Inflammatory macrophage (primary cell): ENCODE results near the gene CAD.

Experiments used
- DNase-seq, 2 donors: peaks; one replicate each; pipeline ENCODE4 v3.0.0-alpha.2; 2020 to 2022

Gene CAD

DNA sequence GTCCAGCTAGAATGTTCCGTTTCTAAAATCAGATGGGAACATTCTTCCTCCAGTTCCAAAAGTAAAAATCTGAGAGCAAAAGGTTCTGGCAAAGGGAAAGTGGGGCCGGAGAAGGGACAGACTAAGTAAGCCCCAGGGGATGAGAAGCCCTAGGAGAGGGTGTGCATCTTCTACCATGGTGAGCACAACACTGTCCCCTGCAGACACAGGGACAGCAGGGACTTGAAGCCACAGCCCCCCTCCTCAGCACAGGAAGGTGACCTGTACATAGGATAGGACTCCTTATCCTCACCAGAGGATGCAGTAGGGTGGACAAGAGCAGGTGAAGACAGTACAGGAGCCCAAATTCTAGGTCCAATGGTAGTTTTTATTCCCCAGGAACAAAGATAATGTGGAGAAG is 17.9 kb upstream of the CAD start:
- no peak for DNase-seq

- DNase-seq = no peak
Measured at GRCh38 chr2:27201675-27202074, 15.5 kb upstream of the CAD start.

GRCh38 chr2:27202854-27203253 is 14.3 kb upstream of the CAD start:
- DNase-seq = peak; percentile 88 to 95

DNA sequence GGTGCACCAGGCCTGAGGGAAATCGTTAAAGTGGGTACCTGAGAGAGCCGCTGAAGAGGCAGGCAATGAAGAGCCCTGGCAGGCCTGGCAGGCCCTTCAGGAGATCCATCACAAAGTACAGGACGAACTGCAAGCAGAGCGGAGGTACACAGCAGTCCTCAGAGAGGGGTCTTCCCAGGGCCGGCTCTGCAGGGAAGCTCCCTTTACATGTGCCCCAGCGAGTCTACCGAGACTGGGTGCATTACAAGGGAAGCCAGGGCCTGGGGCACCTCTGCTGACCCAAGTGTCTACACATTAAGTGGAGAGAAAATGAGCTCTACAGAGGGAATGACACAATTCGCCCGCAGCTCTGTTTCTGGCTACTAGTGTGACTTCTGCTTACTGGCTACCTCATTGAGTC is 13.4 kb upstream of the CAD start:
- DNase-seq = peak in 1 of 2 donors; percentile 17

GRCh38 chr2:27204566-27204965 is 12.6 kb upstream of the CAD start:
- no peak for DNase-seq

DNA sequence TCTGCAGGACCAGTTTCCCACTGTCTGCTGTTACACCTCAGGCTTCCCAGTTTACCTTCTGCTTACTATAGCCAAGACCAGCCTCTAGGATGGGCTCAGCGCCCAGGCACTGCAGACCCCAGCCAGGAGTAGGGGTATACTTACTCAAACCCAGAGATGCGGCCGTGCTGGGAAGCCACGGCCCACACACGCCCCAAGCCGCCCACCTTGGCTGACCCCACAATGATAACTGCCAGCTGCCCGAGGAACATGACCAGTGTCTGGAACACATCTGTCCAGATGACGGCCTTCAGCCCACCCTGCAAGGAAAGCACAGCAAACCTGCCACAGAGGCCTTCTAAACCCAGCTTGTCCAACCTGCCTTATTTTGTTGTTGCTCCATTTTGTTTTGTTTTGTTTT is 12.0 kb upstream of the CAD start:
- DNase-seq = no peak

- no peak for DNase-seq
Measured at GRCh38 chr2:27206346-27206745, 10.8 kb upstream of the CAD start.

DNA sequence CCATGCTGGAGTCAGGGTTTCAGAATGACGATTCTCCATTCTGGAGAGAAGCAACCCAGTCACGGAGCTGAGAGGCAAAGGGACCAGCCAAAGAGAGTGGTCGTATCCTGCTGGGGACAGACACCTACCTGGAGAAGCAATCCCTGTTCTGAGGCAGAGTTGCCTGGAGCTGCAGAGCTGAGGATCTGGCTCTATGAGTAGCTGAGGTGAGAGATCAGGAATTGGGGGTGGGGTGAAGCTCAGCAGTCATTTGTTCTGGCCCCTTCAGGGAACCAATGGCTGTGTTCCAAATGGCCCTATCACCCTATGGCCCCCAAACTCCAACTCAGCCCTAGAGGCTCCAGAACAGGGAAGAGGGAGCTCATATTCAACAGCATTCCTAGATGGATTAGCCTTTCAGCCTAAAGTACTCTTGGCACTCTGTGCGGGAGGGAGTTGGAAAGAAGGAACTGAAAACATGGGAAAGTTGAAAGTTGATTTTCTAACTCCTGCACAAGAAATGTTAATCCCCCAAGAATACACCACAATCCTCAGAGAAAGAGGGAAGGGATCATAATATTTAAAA is 8.6 kb upstream of the CAD start:
- DNase-seq = no peak

- no peak for DNase-seq
Measured at GRCh38 chr2:27209621-27210401, 7.4 kb upstream of the CAD start.

DNA sequence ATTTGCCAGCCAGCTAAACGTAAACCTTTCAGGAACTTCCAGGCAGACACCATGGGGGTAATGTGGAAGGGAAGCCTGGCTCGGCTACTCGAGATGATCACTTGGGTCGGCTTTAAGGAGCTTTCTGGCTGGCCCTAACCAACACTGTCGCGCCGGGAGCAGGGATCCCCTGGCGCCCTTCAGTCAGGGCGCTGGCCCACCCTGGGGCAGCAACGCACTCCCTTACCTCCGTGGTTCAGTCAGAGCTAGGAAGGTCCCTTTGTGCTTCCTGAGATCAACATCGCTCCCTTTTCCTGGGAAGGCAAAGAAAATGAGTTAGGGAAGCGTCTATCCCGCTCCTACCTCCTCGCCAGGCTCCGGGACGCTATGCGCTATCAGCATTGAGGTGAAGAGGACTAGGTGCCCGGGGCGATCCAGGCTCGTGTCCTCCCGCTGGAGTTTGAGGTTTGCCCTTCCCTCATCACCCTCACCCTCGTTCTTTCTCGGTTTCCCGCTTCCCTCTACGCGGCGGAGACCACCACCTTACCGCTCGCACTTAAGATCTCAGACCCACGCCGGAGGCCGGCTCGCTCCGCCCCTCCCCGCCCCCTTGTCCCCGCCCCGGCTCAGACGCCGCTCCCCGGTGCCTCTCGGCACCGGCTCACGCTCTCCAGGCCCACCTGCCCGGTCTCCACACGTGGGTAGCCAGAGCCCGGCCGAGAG is 5.8 kb upstream of the CAD start:
- DNase-seq = no peak

GRCh38 chr2:27211943-27212625 is 5.1 kb upstream of the CAD start, which contains the start of the genes ATRAID and SLC5A6:
TSS of gene ATRAID (plus strand) at chr2:27212041. CDS start at chr2:27212369, 328 bp downstream.
TSS of gene SLC5A6 (minus strand) at chr2:27212268. CDS start at chr2:27207650, 4,618 bp downstream.
- peak; percentile 90 to 91 for DNase-seq

DNA sequence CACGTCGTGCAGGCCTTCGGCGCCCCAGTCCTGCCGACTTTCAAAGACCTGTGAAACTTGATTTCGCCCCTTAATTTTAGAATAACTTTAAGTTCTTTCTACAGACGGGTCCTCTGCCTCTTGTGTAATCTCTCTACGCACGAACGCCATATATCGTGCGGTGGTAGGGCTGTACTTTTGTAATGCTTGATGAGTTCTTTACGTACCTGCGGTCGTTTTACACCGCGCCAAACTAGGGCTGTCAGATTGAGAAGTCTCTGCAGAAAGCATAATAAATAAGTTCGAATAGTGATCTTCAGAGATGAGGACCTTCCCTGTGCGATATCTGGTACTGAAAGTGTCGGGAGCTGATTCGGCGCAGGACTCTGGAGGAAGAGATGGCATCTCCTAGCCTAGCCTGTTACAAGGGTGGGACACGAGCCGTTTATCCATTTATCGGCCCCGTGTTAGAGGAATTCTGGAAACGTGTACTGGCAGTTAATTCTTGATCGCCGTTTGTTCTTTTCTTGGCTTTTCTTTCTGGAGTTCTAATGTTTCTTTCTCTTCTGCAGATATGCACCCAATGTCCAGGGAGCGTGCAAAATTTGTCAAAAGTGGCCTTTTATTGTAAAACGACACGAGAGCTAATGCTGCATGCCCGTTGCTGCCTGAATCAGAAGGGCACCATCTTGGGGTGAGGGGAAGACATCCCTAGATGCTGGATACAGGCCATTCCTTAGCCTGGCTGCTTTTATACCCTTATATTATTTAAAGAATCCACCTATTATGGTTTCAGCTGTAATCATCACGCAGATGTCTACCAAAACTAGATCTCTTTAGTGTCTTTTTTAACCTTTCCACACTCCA is 4.3 kb upstream of the CAD start:
- peak; percentile 25 to 50 for DNase-seq

GRCh38 chr2:27214941-27215340 is 2.2 kb upstream of the CAD start:
- no peak for DNase-seq

DNA sequence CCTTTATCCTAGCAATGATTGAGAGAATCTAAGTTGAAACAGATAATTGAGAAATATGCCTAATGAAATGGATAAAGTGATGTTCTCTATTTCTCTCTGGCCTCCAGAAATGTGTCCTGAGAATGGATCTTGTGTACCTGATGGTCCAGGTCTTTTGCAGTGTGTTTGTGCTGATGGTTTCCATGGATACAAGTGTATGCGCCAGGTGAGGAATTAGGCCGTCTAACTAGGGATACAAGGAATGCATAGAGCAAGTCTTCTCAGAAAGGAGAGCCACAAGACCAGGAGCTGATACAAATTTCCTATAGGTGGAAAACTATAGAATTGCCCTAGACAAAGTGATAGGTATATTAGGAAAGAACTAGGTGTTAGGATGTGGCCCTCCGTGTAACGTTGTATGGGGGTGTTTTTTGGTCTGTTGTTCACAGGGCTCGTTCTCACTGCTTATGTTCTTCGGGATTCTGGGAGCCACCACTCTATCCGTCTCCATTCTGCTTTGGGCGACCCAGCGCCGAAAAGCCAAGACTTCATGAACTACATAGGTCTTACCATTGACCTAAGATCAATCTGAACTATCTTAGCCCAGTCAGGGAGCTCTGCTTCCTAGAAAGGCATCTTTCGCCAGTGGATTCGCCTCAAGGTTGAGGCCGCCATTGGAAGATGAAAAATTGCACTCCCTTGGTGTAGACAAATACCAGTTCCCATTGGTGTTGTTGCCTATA is 592 bp upstream of the CAD start:
- no peak for DNase-seq

DNA sequence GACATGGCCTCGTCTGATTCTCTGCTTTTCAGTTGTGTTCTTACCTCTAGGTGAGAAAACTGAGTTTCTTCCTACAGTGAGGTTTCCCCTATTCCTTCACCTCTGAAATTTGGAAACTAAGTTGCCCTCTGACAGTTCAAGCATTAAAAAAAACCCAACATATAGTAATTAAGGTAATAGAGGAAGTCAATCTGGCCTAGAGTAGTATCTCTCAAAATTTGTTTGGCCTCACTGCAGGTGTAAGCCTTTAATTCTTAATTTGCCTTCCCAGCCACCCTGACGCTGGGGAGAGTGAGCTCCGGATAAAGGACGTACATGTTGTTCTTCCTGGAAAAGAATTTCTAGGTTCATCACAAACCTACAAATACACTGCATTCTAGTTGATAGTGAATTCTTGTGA is 1.4 kb downstream of the CAD start:
- no peak for DNase-seq

DNA sequence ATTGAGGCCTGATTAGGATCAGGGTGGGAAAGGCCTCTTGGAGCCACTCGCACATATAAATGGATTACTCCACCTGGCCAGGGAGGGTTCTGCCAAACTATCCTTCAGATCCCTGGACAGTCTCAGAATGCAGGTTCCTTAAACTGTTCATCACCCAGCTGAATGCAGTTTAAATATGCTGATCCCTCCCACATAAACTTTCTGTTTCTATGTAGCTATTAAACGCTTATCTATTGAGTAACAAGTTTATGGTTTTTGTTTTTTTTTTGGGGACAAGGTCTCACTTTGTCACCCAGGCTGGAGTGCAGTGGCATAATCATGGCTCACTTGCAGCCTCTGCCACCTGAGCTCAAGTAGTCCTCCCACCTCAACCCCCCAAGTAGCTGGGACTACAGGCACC is 1.9 kb downstream of the CAD start:
- DNase-seq = no peak

DNA sequence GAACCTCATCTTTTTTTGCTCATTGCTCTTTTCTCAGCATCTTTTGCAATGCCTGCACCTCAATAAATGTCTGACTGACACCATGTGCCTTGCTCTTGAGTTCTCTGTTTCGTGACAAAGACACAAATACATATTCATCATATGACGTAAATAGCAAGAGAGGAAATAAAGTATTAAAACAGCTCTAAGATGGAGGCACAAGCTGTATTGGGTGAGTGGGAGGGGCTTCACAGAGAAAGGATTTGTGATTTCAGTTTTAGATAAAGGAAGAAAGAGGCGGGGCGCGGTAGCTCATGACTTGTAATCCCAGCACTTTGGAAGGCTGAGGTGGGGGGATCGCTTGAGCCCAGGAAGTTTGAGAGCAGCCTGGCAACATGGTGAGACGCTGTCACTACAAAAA is 2.9 kb downstream of the CAD start:
- DNase-seq = no peak

GRCh38 chr2:27221166-27221565 is 4.0 kb downstream of the CAD start:
- DNase-seq = no peak

- no peak for DNase-seq
Measured at GRCh38 chr2:27222407-27222806, 5.2 kb downstream of the CAD start.

GRCh38 chr2:27223416-27223815 is 6.2 kb downstream of the CAD start:
- no peak for DNase-seq

DNA sequence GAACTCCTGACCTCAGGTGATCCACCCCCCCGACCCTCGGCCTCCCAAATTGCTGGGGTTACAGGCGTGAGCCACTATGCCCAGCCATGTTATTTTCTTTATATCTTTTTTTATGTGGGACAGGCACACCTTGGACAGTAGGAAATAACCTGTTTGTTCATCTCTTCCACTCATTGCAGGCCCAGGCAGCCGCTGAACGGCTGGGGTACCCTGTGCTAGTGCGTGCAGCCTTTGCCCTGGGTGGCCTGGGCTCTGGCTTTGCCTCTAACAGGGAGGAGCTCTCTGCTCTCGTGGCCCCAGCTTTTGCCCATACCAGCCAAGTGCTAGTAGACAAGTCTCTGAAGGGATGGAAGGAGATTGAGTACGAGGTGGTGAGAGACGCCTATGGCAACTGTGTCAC is 8.4 kb downstream of the CAD start:
- DNase-seq = no peak

DNA sequence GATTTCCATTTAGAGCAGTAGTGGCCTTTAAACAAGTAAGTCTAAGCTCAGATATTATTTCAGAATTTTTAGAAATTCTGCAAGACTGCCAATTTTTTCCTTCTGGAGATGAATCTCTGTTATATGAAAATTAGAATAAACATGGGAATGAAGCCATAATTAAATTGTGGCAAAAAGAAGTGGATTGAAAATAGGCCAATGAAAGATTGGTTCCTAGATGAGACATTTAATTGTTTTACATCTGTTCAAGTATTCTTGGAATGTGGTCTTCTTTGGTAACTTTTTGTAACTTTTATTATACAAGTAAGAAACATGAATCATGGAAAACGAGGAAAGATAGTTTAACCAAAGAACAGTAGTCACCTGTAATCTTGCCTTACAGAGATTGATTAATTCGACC is 10.3 kb downstream of the CAD start:
- no peak for DNase-seq
